ENCODE results near the gene CLDN24.
"Not testable (repeated sequence)": the region's sequence is repeated elsewhere in the genome, so short reads cannot be mapped to it uniquely, and the experiment has no call there.

Gene CLDN24

GRCh38 chr4:183345261-183345660 lies 23.0 kb upstream of the CLDN24 start:
- DNase-seq = no peak

GRCh38 chr4:183344523-183345255 lies 22.5 kb upstream of the CLDN24 start:
- DNase-seq = no peak

- DNase-seq = no peak
These were observed 21.5 kb upstream of the CLDN24 start for GRCh38 chr4:183343730-183344129.

DNA sequence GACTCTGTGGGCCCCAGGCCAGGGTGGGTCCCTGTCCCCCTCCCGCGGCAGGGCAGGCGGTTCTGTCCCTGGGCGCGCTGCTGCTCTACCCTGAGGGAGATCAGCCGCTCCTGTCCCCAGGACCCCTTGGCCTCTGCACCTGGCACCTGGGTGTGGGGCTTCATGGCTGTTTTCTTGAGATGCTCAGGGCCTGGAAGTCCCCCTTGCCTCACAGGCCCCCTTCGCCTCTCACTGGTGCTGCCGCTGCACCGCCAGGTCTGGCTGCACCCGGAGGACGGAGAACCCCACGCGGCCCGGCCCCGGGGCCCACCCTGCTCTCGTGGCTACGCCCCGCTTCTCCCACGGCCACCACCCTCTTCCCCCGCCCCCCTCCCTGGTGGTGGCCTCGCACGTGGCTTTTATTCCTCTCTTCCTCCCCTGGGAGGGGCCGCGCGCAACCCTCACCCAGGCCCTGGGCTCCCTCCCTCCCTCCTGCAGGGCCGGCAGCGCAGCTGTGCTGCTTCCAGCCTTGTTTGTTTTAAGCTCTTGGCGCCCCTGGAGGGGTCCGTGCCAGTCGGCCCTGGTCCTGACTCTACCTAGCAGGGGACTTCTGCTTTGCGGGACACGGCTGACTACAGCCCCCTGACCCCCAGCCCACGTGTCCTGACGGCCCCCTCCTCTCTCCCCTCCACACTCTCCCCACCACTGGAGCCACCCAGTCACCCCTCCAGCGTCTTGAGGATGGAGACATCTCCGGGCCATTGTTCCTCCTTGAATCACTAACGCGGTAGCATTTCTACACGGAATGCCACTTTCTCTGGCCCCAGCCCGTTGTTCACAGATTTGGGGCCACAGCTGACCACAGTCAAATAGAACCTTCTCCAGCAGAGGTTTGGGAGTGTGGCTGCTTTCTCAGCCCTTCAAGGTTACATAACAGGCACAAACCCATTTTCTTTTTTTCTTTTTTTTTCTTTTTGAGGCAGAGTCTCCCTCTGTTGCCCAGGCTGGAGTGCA lies 20.6 kb upstream of the CLDN24 start:
- DNase-seq = no peak

- no peak for DNase-seq
These were observed 15.6 kb upstream of the CLDN24 start for GRCh38 chr4:183337833-183338232.

DNA sequence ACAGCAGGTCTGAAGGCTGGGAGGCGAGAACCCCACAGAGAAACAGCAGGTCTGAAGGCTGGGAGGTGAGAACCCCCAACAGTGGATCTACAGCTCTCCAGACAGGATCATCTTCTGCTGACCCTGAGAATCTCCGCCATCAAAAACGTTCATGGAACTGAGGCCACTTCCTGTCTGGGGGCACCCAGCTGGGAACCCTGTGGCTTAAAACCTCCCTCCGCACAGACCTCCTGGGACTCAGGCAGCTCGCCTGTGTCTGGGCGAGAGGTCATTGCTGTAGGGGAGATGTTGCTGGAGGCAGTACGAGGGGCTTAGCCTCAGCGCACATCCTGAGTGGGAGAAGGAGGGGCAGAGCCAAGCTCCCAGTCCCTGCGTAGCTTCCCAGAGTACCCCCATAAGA lies 15.1 kb upstream of the CLDN24 start:
- no peak for DNase-seq

DNA sequence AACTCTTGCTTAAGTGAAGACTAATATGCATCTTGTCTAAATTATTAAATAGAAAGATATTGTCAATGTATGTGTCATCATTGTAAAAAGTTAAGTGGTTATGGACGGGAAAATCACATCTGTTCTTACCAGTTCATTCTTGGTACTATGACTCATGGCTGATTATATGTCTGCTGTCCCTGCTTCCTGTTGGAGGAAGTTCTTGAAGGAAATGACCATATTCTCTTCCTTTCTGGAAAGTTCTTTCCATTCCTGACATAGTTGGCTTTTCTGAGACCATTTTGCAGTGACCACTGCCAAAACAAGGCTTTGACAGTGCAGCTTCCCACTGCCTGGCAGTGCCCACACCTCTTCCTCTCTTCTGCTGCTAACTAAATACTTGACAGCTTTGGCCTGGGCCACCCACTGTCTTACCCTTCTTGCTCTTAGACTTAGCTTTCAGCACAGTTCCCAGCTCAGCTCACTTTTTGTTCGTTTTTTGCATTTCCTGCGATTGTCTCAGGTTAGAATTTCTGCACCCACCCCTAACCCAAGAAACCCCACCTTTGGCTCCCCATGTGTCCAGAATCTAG lies 13.2 kb upstream of the CLDN24 start:
- no peak for DNase-seq

DNA sequence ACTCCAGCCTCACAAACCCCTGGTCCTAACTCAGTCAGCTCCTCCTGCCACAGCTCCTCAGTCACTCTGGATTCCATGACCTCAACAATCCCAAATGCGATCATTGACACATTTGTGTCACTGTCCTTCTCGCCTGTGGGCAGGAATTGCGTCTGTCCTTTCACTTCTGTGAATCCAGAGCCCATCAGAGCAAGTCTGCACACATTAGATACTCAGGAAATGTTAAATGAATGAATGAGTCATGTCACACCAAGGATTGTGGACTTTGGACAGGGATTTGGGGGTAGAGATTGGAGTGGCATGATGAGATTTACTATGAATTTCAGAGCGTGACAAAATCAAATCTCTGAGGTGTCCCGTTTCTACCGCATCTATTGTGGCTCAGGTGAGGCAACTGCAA lies 11.8 kb upstream of the CLDN24 start:
- DNase-seq = no peak

- DNase-seq = no peak
These were observed 11.0 kb upstream of the CLDN24 start for GRCh38 chr4:183333202-183333601.

DNA sequence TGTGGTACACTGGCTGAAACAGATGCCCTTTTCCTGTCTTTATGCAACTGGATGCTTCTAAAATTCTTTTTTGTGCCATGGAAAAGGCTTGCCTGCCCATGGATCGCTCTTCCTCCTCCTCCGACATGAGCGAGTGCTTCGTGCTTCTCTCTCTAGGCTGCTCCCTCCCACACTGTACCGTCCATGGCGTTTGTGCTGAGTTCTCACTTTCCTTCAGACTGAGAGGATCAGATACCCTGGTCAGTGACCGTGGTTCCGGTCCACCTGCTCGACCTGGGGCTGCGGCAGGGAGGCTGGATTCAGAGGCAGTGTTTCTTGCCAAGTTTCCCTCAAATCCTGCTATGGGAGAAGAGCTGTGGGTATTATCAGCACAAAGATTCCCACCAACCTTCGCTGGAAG lies 10.2 kb upstream of the CLDN24 start:
- no peak for DNase-seq

- DNase-seq = no peak
These were observed 8.6 kb upstream of the CLDN24 start for GRCh38 chr4:183330841-183331240.

- no peak for DNase-seq
These were observed 7.9 kb upstream of the CLDN24 start for GRCh38 chr4:183329954-183330742.

- DNase-seq = no peak
These were observed 7.0 kb upstream of the CLDN24 start for GRCh38 chr4:183329244-183329643.

DNA sequence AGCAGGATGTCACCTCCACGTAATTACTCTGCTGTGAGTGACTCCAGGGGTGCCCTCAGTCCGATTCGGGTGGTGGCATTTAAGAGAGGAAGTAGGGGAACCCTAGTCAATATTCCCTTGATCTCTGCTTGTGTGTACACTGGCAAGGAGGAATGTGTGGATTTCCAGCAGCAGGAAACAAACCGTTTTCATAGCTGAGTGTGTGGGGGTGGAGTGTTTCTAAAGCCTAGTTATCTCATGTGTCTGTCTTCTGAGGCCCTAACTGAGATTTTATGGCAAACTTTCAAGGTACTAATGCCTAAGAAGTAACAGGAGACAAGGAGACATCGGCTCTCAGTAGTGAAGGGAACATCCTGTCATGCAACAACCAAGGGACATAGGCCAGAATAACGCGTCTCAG lies 6.6 kb upstream of the CLDN24 start:
- DNase-seq = no peak

- DNase-seq = no peak
These were observed 5.6 kb upstream of the CLDN24 start for GRCh38 chr4:183327827-183328226.

- peak; percentile 17 for DNase-seq
These were observed 4.6 kb upstream of the CLDN24 start for GRCh38 chr4:183326853-183327252.

GRCh38 chr4:183326387-183326786 lies 4.2 kb upstream of the CLDN24 start:
- DNase-seq = not testable (repeated sequence)

DNA sequence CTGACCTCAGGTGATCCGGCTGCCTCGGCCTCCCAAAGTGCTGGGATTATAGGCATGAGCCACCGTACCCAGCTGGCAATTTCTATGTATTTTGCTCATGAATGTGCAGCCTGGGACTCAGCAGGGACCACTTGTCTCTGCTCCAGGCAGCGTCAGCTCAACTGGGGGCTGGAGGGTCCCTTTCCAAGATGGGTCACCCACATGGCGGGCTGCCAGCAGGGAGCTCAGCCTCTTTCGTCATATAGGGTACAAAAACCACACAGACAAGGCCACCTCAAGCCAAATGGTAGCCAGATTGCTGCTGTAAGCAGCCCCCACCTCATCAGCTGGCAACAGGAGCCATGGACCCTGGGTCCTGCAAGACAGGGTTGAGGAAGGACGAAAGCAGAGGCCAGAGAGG lies 2.4 kb upstream of the CLDN24 start:
- DNase-seq = no peak

DNA sequence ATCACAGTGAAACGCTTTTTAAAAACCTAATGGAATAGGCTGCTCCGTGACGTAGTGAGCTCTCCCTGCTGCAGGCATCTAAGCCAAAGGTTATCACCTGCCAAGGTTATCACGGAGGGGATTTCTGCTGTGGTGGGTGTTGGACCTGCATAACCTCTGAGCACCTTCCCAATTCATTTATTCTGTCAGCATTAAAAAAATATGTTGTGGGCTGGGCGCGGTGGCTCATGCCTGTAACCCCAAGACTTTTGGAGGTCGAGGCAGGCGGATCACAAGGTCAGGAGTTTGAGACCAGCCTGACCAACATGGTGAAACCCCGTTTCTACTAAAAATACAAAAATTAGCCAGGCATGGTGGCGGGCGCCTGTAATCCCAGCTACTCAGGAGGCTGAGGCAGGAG lies 1.8 kb upstream of the CLDN24 start:
- not testable (repeated sequence) for DNase-seq

DNA sequence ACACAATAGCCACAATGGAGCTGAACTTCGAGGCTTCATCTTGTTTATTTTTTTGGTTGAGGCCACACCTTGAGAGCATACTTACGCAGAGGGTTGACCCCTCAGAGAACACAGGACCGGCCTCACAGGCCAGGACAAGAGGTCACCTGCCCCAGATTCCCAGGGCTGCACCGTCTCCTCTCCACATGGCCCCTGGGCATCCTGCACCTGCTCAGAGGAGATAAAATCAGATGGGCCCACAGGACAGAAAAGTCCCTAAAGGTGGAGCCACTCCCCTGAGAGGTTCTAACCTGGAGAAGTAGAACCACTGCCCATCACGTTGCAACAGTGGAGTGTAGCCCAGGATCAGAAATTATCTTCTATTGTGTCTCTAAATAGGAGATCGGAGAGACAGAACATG lies 1.1 kb upstream of the CLDN24 start:
- DNase-seq = no peak

GRCh38 chr4:183321516-183321915 lies 710 bp downstream of the CLDN24 start:
- no peak for DNase-seq

DNA sequence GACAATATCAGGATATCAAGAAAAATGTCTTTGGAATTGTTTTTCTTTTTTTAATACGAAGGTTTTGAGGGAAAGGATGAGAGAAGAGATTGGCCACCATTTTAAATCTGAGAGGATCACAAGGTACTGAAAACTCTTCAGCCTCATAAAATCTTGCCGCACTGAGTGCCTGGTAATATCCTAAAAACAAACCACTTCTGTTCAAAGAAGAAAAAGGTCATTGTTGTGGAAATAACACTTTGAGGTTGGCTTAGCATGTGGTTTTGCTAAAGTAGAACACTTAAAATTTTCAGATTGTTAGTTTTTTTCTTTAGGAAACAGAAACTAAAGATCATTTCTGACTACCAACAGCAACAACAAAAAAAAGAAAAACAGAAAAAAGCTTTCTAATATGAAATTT lies 1.1 kb downstream of the CLDN24 start:
- DNase-seq = no peak

Measured in NK-92 treated with Interleukin-12 subunit alpha and Interleukin-12 subunit beta, amount 100 ng/mL, for 24 hours (cell line).